ENCODE data around the gene MB. TPM values are rescaled to one million over a fixed set of nuclear protein-coding genes. Genes with fewer than 3 reads are reported as not detected.

The MB gene
- total and polyA plus RNA-seq, 2 donors from 2014 or later, result 0.84 TPM; not detected in 1

- FAIRE-seq (no peak), DNase-seq (no peak)
- H3K27ac ChIP-seq (ENCODE audit: low read depth in 2 of 2, low read length in 2 of 2), result no peak overlapping the region
- no peak for TF ChIP-seq CTCF (IDR thresholded peaks at IDR 0.05; ENCODE audit: borderline replicate concordance, extremely low read depth, insufficient read depth)
- no peaks in the 10 kb centered on the region for H3K36me3 ChIP-seq (ENCODE audit: control insufficient read depth in 2 of 3, insufficient read depth in 3 of 3, low read length in 3 of 3)
- no peaks in the 10 kb centered on the region for H3K9me3 ChIP-seq (ENCODE audit: control insufficient read depth in 2 of 3, insufficient read depth in 1 of 3, low read length in 3 of 3)
- H3K4me3 ChIP-seq (ENCODE audit: low read length in 3 of 3), result no peak overlapping the region
- H3K9ac ChIP-seq (ENCODE audit: low read length in 3 of 3), result no peak overlapping the region
- H3K27me3 ChIP-seq (ENCODE audit: control insufficient read depth, insufficient read depth, low read length), result no peaks in the 10 kb centered on the region
- H3K4me1 ChIP-seq (ENCODE audit: control insufficient read depth in 2 of 3, insufficient read depth in 2 of 3, low read depth in 1 of 3, low read length in 3 of 3), result no peaks in the 10 kb centered on the region
- intact Hi-C loops (cut with DNase I), result no loop called here
Observed at GRCh38 chr22:35590634-35591295, 26.4 kb downstream of the MB start.

- FAIRE-seq, result no peak
- Histone ChIP-seq H3K9ac (ENCODE audit: low read length in 3 of 3) (no peak overlapping the region), H3K27ac (ENCODE audit: low read depth in 2 of 2, low read length in 2 of 2) (no peak overlapping the region), H3K27me3 (ENCODE audit: control insufficient read depth, insufficient read depth, low read length) (no peaks in the 10 kb centered on the region), H3K4me1 (ENCODE audit: control insufficient read depth in 2 of 3, insufficient read depth in 2 of 3, low read depth in 1 of 3, low read length in 3 of 3) (no peaks in the 10 kb centered on the region), H3K9me3 (ENCODE audit: control insufficient read depth in 2 of 3, insufficient read depth in 1 of 3, low read length in 3 of 3) (no peaks in the 10 kb centered on the region), H3K4me3 (ENCODE audit: low read length in 3 of 3) (no peak overlapping the region), H3K36me3 (ENCODE audit: control insufficient read depth in 2 of 3, insufficient read depth in 3 of 3, low read length in 3 of 3) (no peaks in the 10 kb centered on the region)
- DNase-seq, result no peak
- intact Hi-C loops (cut with DNase I), result loop anchor here (10.0 kb wide), 1 partner anchor 245 kb away; no protein-coding TSS in a partner anchor
- no peak for TF ChIP-seq CTCF (IDR thresholded peaks at IDR 0.05; ENCODE audit: borderline replicate concordance, extremely low read depth, insufficient read depth)
Observed at GRCh38 chr22:35589756-35590093, 27.4 kb downstream of the MB start.

- DNase-seq (peak in 1 of 5 donors; percentile 52), FAIRE-seq (no peak)
- Histone ChIP-seq H3K9ac (ENCODE audit: low read length in 3 of 3) (no peak overlapping the region), H3K9me3 (ENCODE audit: control insufficient read depth in 2 of 3, insufficient read depth in 1 of 3, low read length in 3 of 3) (no peaks in the 10 kb centered on the region), H3K36me3 (ENCODE audit: control insufficient read depth in 2 of 3, insufficient read depth in 3 of 3, low read length in 3 of 3) (no peaks in the 10 kb centered on the region), H3K4me3 (ENCODE audit: low read length in 3 of 3) (no peak overlapping the region), H3K4me1 (ENCODE audit: control insufficient read depth in 2 of 3, insufficient read depth in 2 of 3, low read depth in 1 of 3, low read length in 3 of 3) (no peaks in the 10 kb centered on the region), H3K27ac (ENCODE audit: low read depth in 2 of 2, low read length in 2 of 2) (no peak overlapping the region), H3K27me3 (ENCODE audit: control insufficient read depth, insufficient read depth, low read length) (no peaks in the 10 kb centered on the region)
- intact Hi-C loops (cut with DNase I), result loop anchor here (10.0 kb wide), 1 partner anchor 244 kb away; no protein-coding TSS in a partner anchor
- no peak for TF ChIP-seq CTCF (IDR thresholded peaks at IDR 0.05; ENCODE audit: borderline replicate concordance, extremely low read depth, insufficient read depth)
Observed at GRCh38 chr22:35589071-35589755, 27.9 kb downstream of the MB start.
